Measurements from ENCODE around the gene PCDH8. TPM values are rescaled to one million over a fixed set of nuclear protein-coding genes. Genes with fewer than 3 reads are reported as not detected.

The PCDH8 gene
- 0.22 TPM in 1 of 2 replicates, not detected in the other for total RNA-seq (2012; rRNA removed)

GRCh38 chr13:52848455-52849195 is at the start of gene PCDH8:
PCDH8 (minus strand) TSS chr13:52848640; CDS start chr13:52848436, 204 bp downstream.
- no peak within 1 kb of the TSS for H3K9ac ChIP-seq (ENCODE audit: low read depth, low read length)
- H3K4me1 ChIP-seq (ENCODE audit: control insufficient read depth, insufficient read depth, low read length): peaks cover 11% of the 10 kb centered on the region
- H3K36me3 ChIP-seq (ENCODE audit: insufficient read depth, low read length): no peaks in the 10 kb centered on the region
- H3K4me2 ChIP-seq (ENCODE audit: low read length): no peak within 1 kb of the TSS
- H3K27me3 ChIP-seq (ENCODE audit: control insufficient read depth, insufficient read depth, low read length): peaks cover 74% of the 10 kb centered on the region
- H3K4me3 ChIP-seq (ENCODE audit: low read length): no peak within 1 kb of the TSS
- peaks cover 8% of the 10 kb centered on the region for H3K9me3 ChIP-seq (replicated peaks; ENCODE audit: low read length)

DNA sequence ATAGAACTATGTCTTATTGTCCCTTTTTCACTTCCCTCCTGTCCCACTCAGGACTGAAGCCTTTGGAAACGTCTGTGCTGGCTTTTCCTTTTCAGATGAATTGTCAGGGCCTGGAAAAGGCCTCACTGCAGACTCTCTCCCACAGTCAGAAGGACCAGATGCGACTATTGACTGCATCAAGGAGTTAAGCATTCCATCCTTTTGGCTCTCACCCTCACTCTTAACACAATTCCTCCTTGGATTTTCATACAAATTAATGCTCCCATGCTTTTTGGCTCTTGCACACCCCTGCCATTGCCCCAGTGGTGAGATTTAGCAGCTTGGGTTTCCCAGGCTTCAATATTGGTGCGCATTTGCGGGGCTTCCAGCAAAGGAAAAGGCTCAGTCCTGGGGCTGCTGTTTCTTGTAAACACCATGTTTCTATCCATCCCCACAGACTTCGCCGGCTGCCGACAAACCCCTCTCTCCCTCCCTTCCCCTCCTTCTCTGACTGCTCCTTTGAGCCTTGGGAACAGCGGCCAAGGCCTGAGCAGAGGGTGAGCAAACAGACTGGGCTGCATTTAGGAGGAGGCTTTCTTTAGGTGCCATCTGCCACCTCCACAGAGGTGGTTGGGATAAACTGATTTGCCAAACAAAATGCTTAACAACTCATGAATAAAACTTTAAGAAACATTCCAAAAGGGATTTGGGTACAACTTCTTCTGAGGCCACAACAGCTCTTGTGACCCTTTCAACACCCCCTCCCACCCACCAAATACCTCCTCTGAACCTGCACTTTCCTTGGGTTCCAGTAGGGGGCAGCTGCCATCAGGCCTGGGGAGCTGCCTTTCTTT is 48.6 kb upstream of the PCDH8 start:
- no peaks in the 10 kb centered on the region for H3K4me1 ChIP-seq (ENCODE audit: control insufficient read depth, insufficient read depth, low read length)
- no peaks in the 10 kb centered on the region for H3K9me3 ChIP-seq (replicated peaks; ENCODE audit: low read length)
- H3K36me3 ChIP-seq (ENCODE audit: insufficient read depth, low read length): no peaks in the 10 kb centered on the region
- H3K9ac ChIP-seq (ENCODE audit: low read depth, low read length): no peak overlapping the region
- H3K4me3 ChIP-seq (ENCODE audit: low read length): no peak overlapping the region
- H3K4me2 ChIP-seq (ENCODE audit: low read length): no peak overlapping the region
- H3K27me3 ChIP-seq (ENCODE audit: control insufficient read depth, insufficient read depth, low read length): no peaks in the 10 kb centered on the region

DNA sequence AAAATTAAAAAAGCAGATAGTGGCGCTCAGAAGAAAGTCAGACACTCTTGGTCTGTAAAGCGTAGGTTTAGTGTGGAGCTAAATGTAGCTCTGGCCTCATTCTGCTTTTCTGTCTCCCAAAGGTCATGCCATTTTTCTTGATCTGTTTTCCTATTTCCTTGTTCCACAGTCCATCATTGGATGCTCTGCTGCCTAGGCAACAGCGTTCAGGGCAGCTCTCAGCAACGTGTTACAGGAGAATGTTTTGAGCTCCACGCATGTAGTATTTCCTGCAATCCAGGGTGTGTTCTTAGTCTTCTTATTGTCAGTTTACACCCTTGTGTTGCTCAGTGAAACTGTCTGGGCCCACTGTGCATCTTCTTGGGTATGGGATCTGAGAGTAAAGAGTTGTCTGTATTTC is 46.0 kb upstream of the PCDH8 start:
- H3K4me1 ChIP-seq (ENCODE audit: control insufficient read depth, insufficient read depth, low read length): no peaks in the 10 kb centered on the region
- H3K4me2 ChIP-seq (ENCODE audit: low read length): no peak overlapping the region
- H3K4me3 ChIP-seq (ENCODE audit: low read length): no peak overlapping the region
- H3K9me3 ChIP-seq (replicated peaks; ENCODE audit: low read length): no peaks in the 10 kb centered on the region
- no peaks in the 10 kb centered on the region for H3K27me3 ChIP-seq (ENCODE audit: control insufficient read depth, insufficient read depth, low read length)
- H3K9ac ChIP-seq (ENCODE audit: low read depth, low read length): no peak overlapping the region
- no peaks in the 10 kb centered on the region for H3K36me3 ChIP-seq (ENCODE audit: insufficient read depth, low read length)

DNA sequence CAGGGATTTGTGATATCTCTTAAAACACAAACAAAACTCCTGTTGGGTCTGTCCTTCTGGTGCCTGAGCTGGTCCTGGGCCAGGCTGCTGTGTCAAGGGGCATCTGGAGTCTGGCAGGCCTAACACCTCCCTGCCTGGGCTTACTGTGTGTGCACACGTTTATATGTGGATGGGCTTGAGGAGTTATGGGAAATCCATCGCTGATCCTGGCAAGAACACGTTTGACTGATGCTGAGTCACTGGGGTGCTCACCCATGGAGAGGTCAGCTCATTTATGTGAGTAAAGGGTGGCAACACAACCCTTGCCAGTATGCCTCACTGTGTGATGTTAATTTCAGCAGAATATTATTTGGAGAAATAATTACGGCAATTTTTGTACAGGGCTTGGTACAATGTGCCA is 44.5 kb upstream of the PCDH8 start:
- H3K4me1 ChIP-seq (ENCODE audit: control insufficient read depth, insufficient read depth, low read length): no peaks in the 10 kb centered on the region
- no peaks in the 10 kb centered on the region for H3K27me3 ChIP-seq (ENCODE audit: control insufficient read depth, insufficient read depth, low read length)
- no peak overlapping the region for H3K9ac ChIP-seq (ENCODE audit: low read depth, low read length)
- H3K9me3 ChIP-seq (replicated peaks; ENCODE audit: low read length): no peaks in the 10 kb centered on the region
- no peak overlapping the region for H3K4me3 ChIP-seq (ENCODE audit: low read length)
- no peaks in the 10 kb centered on the region for H3K36me3 ChIP-seq (ENCODE audit: insufficient read depth, low read length)
- no peak overlapping the region for H3K4me2 ChIP-seq (ENCODE audit: low read length)

- Histone ChIP-seq H3K4me2 (ENCODE audit: low read length) (no peak overlapping the region), H3K4me1 (ENCODE audit: control insufficient read depth, insufficient read depth, low read length) (no peaks in the 10 kb centered on the region), H3K9me3 (replicated peaks; ENCODE audit: low read length) (no peaks in the 10 kb centered on the region), H3K36me3 (ENCODE audit: insufficient read depth, low read length) (no peaks in the 10 kb centered on the region), H3K27me3 (ENCODE audit: control insufficient read depth, insufficient read depth, low read length) (no peaks in the 10 kb centered on the region), H3K9ac (ENCODE audit: low read depth, low read length) (no peak overlapping the region), H3K4me3 (ENCODE audit: low read length) (no peak overlapping the region)
These were observed 43.3 kb upstream of the PCDH8 start for GRCh38 chr13:52891706-52892105.

DNA sequence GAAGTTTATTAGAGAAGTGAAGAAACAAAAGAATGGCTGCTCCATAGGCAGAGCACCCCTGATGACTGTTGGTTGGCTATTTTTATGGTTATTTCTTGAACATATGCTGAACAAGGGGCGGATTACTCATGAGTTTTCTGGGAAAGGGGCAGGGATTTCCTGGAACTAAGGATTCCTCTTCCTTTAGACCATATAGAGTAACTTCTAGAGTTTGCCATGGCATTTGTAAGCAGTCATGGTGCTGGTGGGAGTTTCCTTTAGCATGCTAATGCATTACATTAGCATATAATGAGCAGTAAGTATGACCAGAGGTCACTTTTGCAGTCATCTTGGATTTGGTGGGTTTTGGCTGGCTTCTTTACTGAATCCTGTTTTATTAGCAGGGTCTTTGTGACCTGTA is 38.7 kb upstream of the PCDH8 start:
- H3K9me3 ChIP-seq (replicated peaks; ENCODE audit: low read length): no peaks in the 10 kb centered on the region
- H3K4me1 ChIP-seq (ENCODE audit: control insufficient read depth, insufficient read depth, low read length): no peaks in the 10 kb centered on the region
- no peaks in the 10 kb centered on the region for H3K27me3 ChIP-seq (ENCODE audit: control insufficient read depth, insufficient read depth, low read length)

DNA sequence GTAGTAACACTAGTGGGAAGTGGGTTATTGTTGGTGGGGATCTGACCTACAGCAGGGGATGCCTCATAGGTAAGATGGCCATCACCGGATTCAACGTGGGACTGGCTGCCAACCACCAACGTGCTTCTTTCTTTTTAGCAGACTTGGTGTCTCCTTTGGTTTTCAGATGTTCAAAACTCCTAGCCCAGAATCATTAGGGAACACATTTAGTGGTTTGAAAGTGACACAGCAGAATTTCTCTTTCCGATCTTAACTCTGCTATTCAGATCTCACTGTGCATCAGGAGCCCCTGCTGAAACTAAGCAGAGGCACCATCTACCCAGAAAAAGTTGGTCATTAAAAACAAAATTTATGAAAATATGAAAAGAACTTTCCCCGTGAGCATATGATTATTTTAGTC is 36.7 kb upstream of the PCDH8 start:
- Histone ChIP-seq H3K4me1 (ENCODE audit: control insufficient read depth, insufficient read depth, low read length) (no peaks in the 10 kb centered on the region), H3K4me2 (ENCODE audit: low read length) (no peak overlapping the region), H3K4me3 (ENCODE audit: low read length) (no peak overlapping the region), H3K9me3 (replicated peaks; ENCODE audit: low read length) (no peaks in the 10 kb centered on the region), H3K36me3 (ENCODE audit: insufficient read depth, low read length) (no peaks in the 10 kb centered on the region), H3K9ac (ENCODE audit: low read depth, low read length) (no peak overlapping the region), H3K27me3 (ENCODE audit: control insufficient read depth, insufficient read depth, low read length) (no peaks in the 10 kb centered on the region)

More for the DNA sequence above, 38.7 kb upstream of the PCDH8 start:
- Histone ChIP-seq H3K9ac (ENCODE audit: low read depth, low read length) (no peak overlapping the region), H3K36me3 (ENCODE audit: insufficient read depth, low read length) (no peaks in the 10 kb centered on the region), H3K4me2 (ENCODE audit: low read length) (no peak overlapping the region), H3K4me3 (ENCODE audit: low read length) (no peak overlapping the region)

GRCh38 chr13:52884429-52885010 is 36.1 kb upstream of the PCDH8 start:
- no peaks in the 10 kb centered on the region for H3K9me3 ChIP-seq (replicated peaks; ENCODE audit: low read length)
- H3K27me3 ChIP-seq (ENCODE audit: control insufficient read depth, insufficient read depth, low read length): no peaks in the 10 kb centered on the region
- no peaks in the 10 kb centered on the region for H3K36me3 ChIP-seq (ENCODE audit: insufficient read depth, low read length)
- no peak overlapping the region for H3K4me3 ChIP-seq (ENCODE audit: low read length)
- H3K4me1 ChIP-seq (ENCODE audit: control insufficient read depth, insufficient read depth, low read length): no peaks in the 10 kb centered on the region
- no peak overlapping the region for H3K4me2 ChIP-seq (ENCODE audit: low read length)
- no peak overlapping the region for H3K9ac ChIP-seq (ENCODE audit: low read depth, low read length)

DNA sequence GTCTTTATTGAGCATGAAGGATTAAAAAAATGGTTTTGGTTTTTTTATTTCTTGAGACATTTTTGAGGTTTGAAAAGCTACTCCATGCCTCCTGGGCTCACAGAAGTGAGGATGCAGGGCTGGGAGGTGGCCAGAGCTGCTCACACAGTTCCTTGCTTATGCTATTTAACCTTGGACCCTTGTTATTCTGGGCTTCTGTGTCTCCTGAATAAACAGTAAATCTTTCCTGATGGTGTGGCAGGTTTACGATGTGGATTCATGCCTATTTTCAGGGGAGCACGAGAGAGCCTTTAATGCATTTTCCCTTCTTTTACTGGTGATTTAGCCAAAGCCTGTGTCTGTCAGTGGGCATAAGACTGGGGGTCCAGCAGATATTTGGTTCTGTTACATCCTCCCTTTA is 34.3 kb upstream of the PCDH8 start:
- H3K4me2 ChIP-seq (ENCODE audit: low read length): no peak overlapping the region
- no peaks in the 10 kb centered on the region for H3K27me3 ChIP-seq (ENCODE audit: control insufficient read depth, insufficient read depth, low read length)
- H3K4me1 ChIP-seq (ENCODE audit: control insufficient read depth, insufficient read depth, low read length): no peaks in the 10 kb centered on the region
- H3K9me3 ChIP-seq (replicated peaks; ENCODE audit: low read length): no peaks in the 10 kb centered on the region
- H3K9ac ChIP-seq (ENCODE audit: low read depth, low read length): no peak overlapping the region
- H3K36me3 ChIP-seq (ENCODE audit: insufficient read depth, low read length): no peaks in the 10 kb centered on the region
- no peak overlapping the region for H3K4me3 ChIP-seq (ENCODE audit: low read length)

GRCh38 chr13:52879950-52880741 is 31.7 kb upstream of the PCDH8 start:
- Histone ChIP-seq H3K4me3 (ENCODE audit: low read length) (no peak overlapping the region), H3K4me2 (ENCODE audit: low read length) (no peak overlapping the region), H3K27me3 (ENCODE audit: control insufficient read depth, insufficient read depth, low read length) (no peaks in the 10 kb centered on the region), H3K4me1 (ENCODE audit: control insufficient read depth, insufficient read depth, low read length) (no peaks in the 10 kb centered on the region), H3K9ac (ENCODE audit: low read depth, low read length) (no peak overlapping the region), H3K9me3 (replicated peaks; ENCODE audit: low read length) (peaks cover under 1% of the 10 kb centered on the region), H3K36me3 (ENCODE audit: insufficient read depth, low read length) (no peaks in the 10 kb centered on the region)

DNA sequence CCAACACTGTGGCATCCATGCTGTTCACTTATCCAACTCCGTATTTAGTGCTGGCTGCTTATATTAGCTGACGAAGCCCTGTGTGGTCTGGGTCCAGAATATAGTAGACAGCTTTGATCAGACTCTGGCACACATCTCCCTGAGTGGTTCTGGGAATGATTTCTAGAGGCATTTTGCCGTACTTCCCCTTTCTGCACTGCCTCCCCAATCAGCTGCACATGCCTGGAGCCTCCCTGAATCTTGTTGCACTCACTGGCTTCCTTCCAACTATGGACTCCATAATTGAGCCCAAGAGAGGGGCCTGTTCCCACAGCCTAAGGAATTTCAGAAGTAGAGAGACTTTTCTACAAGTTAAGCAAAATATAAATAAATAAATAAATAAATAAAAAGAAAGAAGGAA is 30.4 kb upstream of the PCDH8 start:
- no peak overlapping the region for H3K4me3 ChIP-seq (ENCODE audit: low read length)
- no peak overlapping the region for H3K9ac ChIP-seq (ENCODE audit: low read depth, low read length)
- no peak overlapping the region for H3K4me2 ChIP-seq (ENCODE audit: low read length)
- H3K4me1 ChIP-seq (ENCODE audit: control insufficient read depth, insufficient read depth, low read length): no peaks in the 10 kb centered on the region
- no peaks in the 10 kb centered on the region for H3K27me3 ChIP-seq (ENCODE audit: control insufficient read depth, insufficient read depth, low read length)
- H3K9me3 ChIP-seq (replicated peaks; ENCODE audit: low read length): peaks cover 3% of the 10 kb centered on the region
- H3K36me3 ChIP-seq (ENCODE audit: insufficient read depth, low read length): no peaks in the 10 kb centered on the region
